PC-9 (cell line): Measurements from ENCODE around the gene CLDN14. TPM values are rescaled to one million over a fixed set of nuclear protein-coding genes. Genes with fewer than 3 reads are reported as not detected.

Experiments
- BruUV-seq: library from RNA; stranded (reverse); fragments of 400-500 nt; replicated peaks from 2 replicates; lab custom pipeline; 2021; lab: Mats Ljungman, UMichigan
- CTCF ChIA-PET: fragments of 300-600 bp; sonication (Branson Sonifier 250); formaldehyde crosslinking; loops from one replicate; lab custom pipeline; 2022; ENCODE audit warnings: antibody characterized with exemption; lab: Charles Lee
- POLR2A ChIA-PET: fragments of 300-600 bp; sonication (Branson Sonifier 250); formaldehyde crosslinking; loops from one replicate; lab custom pipeline; 2022; ENCODE audit warnings: antibody characterized with exemption; ENCODE audit not compliant: unreplicated experiment; lab: Charles Lee
- DNase-seq, 2 experiments: peaks; one replicate each; pipeline versions ENCODE4 v3.0.0 to v3.0.0-alpha.2; 2015 to 2022; ENCODE audit warnings: mixed read lengths in 1 of 2
- H2AFZ ChIP-seq: fragments of 200-600 bp; sonication (generic); 2 replicates; pipeline ENCODE4 v1.8.1; 2017; ENCODE audit warnings: antibody characterized with exemption
- H3F3A ChIP-seq: fragments of 200-600 bp; sonication (generic); 2 replicates; pipeline ENCODE4 v1.8.1; 2017; ENCODE audit warnings: antibody characterized with exemption, mild to moderate bottlenecking, low read depth; ENCODE audit not compliant: insufficient read depth
- H3K27ac ChIP-seq: fragments of 200-600 bp; sonication (generic); 2 replicates; pipeline ENCODE4 v1.6.1; 2016; ENCODE audit warnings: mixed run types
- H3K27me3 ChIP-seq: fragments of 200-600 bp; sonication (generic); 2 replicates; pipeline ENCODE4 v1.6.1; 2016; ENCODE audit warnings: low read depth, mixed run types; ENCODE audit not compliant: insufficient read depth
- H3K36me3 ChIP-seq: fragments of 200-600 bp; sonication (generic); 2 replicates; pipeline ENCODE4 v1.6.1; 2016; ENCODE audit warnings: low read depth, mixed run types
- H3K4me1 ChIP-seq: fragments of 200-600 bp; sonication (generic); replicated peaks from 2 replicates; pipeline ENCODE4 v1.6.1; 2016; ENCODE audit warnings: mixed run types; ENCODE audit not compliant: insufficient read depth
- H3K4me2 ChIP-seq: fragments of 200-600 bp; sonication (generic); 2 replicates; pipeline ENCODE4 v1.6.1; 2017; ENCODE audit warnings: mixed run types
- H3K4me3 ChIP-seq: fragments of 200-600 bp; sonication (generic); 2 replicates; pipeline ENCODE4 v1.6.1; 2016; ENCODE audit warnings: mixed run types
- H3K79me2 ChIP-seq: fragments of 200-600 bp; sonication (generic); 2 replicates; pipeline ENCODE4 v1.6.1; 2017; ENCODE audit warnings: low read depth, mixed run types
- H3K9me2 ChIP-seq: fragments of 200-600 bp; sonication (generic); 2 replicates; pipeline ENCODE4 v1.8.1; 2017; ENCODE audit warnings: mild to moderate bottlenecking; ENCODE audit not compliant: insufficient read depth
- H3K9me3 ChIP-seq: fragments of 200-600 bp; sonication (generic); 2 replicates; pipeline ENCODE4 v1.8.1; 2016; ENCODE audit warnings: low read depth; ENCODE audit not compliant: insufficient read depth
- H4K20me1 ChIP-seq: fragments of 200-600 bp; sonication (generic); 2 replicates; pipeline ENCODE4 v1.8.1; 2017; ENCODE audit not compliant: insufficient read depth
- CTCF ChIP-seq: fragments of 200-600 bp; sonication (generic); conservative IDR thresholded peaks from 2 replicates; pipeline ENCODE4 v1.6.1; 2017; ENCODE audit warnings: mixed run types, antibody characterized with exemption, mild to moderate bottlenecking, moderate library complexity
- EZH2 ChIP-seq: fragments of 200-600 bp; sonication (generic); IDR thresholded peaks from 2 replicates; pipeline ENCODE4 v1.8.0; 2017; ENCODE audit warnings: antibody characterized with exemption, low read depth
- intact Hi-C: fragments of 100-400 bp; cut with micrococcal nuclease; formaldehyde crosslinking; loops from one replicate; pipeline ENCODE4 v1.10.0; 2022; ENCODE audit not compliant: unreplicated experiment
- total RNA-seq: library from RNA; stranded (reverse); gene quantifications from 2 replicates; pipeline ENCODE4 v1.2.3, GENCODE V29; 2021

CLDN14 gene
- total RNA-seq, 1 experiment from 2014 or later: not detected

- intact Hi-C loops: loop anchor here (10.0 kb wide), 1 partner anchor 74 kb away; no protein-coding TSS in a partner anchor
- POLR2A ChIA-PET: no interaction called here
- CTCF ChIA-PET: no interaction called here
- H2AFZ ChIP-seq: peak overlapping the region; percentile 59; the same call in 1 of the 2 replicates
- no peaks in the 10 kb centered on the region for H4K20me1 ChIP-seq
- peak overlapping the region; percentile 15; the same call in 1 of the 2 replicates for H3K4me3 ChIP-seq
- H3K4me2 ChIP-seq: peak overlapping the region; percentile 82
- no peaks in the 10 kb centered on the region for H3K27me3 ChIP-seq
- no peak for DNase-seq
- no TSS peak for BruUV-seq
- H3K36me3 ChIP-seq: no peaks in the 10 kb centered on the region
- peak overlapping the region; percentile 87 for H3K27ac ChIP-seq
- no peaks in the 10 kb centered on the region for H3K9me2 ChIP-seq
- no peak for TF ChIP-seq EZH2
- TF ChIP-seq CTCF: no peak
- peaks cover 41% of the 10 kb centered on the region for H3K4me1 ChIP-seq
- peaks cover 17% of the 10 kb centered on the region for H3F3A ChIP-seq
- H3K9me3 ChIP-seq: no peaks in the 10 kb centered on the region
- no peaks in the 10 kb centered on the region for H3K79me2 ChIP-seq
These were observed 31.0 kb upstream of the CLDN14 start for GRCh38 chr21:36510911-36511310.

DNA sequence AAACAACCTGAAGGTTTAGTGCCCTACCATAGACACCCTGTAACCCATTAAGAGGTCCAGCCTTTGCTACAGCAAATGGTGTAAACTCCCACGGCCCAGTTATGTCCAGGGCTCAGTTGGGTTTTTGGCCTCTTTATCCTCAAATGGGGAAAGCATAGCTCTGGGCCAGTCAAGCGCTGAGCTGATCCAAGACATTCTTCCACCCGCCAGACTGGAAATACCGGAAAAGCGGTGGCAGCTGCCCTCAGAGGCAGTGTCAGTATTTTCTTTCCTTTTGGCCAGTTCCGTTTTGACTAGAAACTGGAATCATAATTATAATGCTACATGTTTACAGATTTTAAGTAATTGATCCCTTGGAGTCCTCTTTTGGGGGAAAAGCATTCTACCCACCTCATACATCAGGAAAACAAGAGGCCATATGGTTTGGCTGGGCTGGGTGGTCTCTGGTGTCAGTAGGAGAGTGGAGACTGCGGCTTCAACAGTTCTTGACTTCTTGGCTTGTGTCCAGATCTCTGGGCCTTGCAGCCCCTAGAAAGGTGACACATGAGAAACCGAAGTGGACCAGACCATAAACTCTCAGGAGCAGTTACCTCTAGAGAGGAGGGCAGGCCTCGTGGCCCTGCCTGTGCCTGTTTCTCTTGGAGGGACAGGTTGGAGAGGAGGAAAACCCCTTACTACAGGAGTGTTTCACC, 30.2 kb upstream of the CLDN14 start:
- Histone ChIP-seq H3K9me3 (no peaks in the 10 kb centered on the region), H3K4me1 (peaks cover 41% of the 10 kb centered on the region), H3K4me2 (peak overlapping the region; percentile 82), H3K4me3 (peak overlapping the region; percentile 31; the same call in 1 of the 2 replicates), H3K79me2 (no peaks in the 10 kb centered on the region), H3F3A (peaks cover 17% of the 10 kb centered on the region), H3K27ac (peak overlapping the region; percentile 87), H3K36me3 (no peaks in the 10 kb centered on the region), H3K9me2 (no peaks in the 10 kb centered on the region), H3K27me3 (no peaks in the 10 kb centered on the region), H2AFZ (peak overlapping the region; percentile 77), H4K20me1 (no peaks in the 10 kb centered on the region)
- intact Hi-C loops: loop anchor here (10.0 kb wide), 3 partner anchors 75 to 345 kb away; no protein-coding TSS in a partner anchor
- BruUV-seq: no TSS peak
- TF ChIP-seq EZH2 (no peak), CTCF (no peak)
- CTCF ChIA-PET: interaction anchor here (0.6 kb wide), 1 partner anchor 76 kb away, joined by 14 read pairs; no protein-coding TSS in a partner anchor
- peak; percentile 80 to 87 for DNase-seq
- POLR2A ChIA-PET: no interaction called here

- H3K79me2 ChIP-seq: no peaks in the 10 kb centered on the region
- TF ChIP-seq CTCF: no peak
- no peak for TF ChIP-seq EZH2
- no peaks in the 10 kb centered on the region for H3K9me2 ChIP-seq
- ChIA-PET POLR2A (interaction anchor here (0.6 kb wide), 1 partner anchor 401 kb away, joined by 6 read pairs; no protein-coding TSS in a partner anchor), CTCF (no interaction called here)
- no TSS peak for BruUV-seq
- H2AFZ ChIP-seq: no peak overlapping the region
- no peaks in the 10 kb centered on the region for H3K9me3 ChIP-seq
- H3K4me1 ChIP-seq: peaks cover 41% of the 10 kb centered on the region
- DNase-seq: no peak
- H3K4me3 ChIP-seq: no peak overlapping the region
- H4K20me1 ChIP-seq: no peaks in the 10 kb centered on the region
- no peaks in the 10 kb centered on the region for H3K36me3 ChIP-seq
- H3K27ac ChIP-seq: no peak overlapping the region
- peaks cover 17% of the 10 kb centered on the region for H3F3A ChIP-seq
- no peak overlapping the region for H3K4me2 ChIP-seq
- intact Hi-C loops: loop anchor here (10.0 kb wide), 2 partner anchors 206 to 346 kb away; no protein-coding TSS in a partner anchor
- no peaks in the 10 kb centered on the region for H3K27me3 ChIP-seq
These were observed 29.0 kb upstream of the CLDN14 start for GRCh38 chr21:36508948-36509347.
